ENCODE data around the gene UPF1.

- TF ChIP-seq, protein P1, sequence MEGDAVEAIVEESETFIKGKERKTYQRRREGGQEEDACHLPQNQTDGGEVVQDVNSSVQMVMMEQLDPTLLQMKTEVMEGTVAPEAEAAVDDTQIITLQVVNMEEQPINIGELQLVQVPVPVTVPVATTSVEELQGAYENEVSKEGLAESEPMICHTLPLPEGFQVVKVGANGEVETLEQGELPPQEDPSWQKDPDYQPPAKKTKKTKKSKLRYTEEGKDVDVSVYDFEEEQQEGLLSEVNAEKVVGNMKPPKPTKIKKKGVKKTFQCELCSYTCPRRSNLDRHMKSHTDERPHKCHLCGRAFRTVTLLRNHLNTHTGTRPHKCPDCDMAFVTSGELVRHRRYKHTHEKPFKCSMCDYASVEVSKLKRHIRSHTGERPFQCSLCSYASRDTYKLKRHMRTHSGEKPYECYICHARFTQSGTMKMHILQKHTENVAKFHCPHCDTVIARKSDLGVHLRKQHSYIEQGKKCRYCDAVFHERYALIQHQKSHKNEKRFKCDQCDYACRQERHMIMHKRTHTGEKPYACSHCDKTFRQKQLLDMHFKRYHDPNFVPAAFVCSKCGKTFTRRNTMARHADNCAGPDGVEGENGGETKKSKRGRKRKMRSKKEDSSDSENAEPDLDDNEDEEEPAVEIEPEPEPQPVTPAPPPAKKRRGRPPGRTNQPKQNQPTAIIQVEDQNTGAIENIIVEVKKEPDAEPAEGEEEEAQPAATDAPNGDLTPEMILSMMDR (IDR thresholded peaks at IDR 0.05 in 8 of 11, conservative IDR thresholded peaks at IDR 0.05 in 3 of 11): no peak
- no peak for TF ChIP-seq POLR2A (IDR thresholded peaks at IDR 0.05)
- TF ChIP-seq POLR2AphosphoS5 (IDR thresholded peaks at IDR 0.05): peak in 1 of 3 donors; percentile 24
Measured at GRCh38 chr19:18867199-18867598, 35.4 kb downstream of the UPF1 start.

Measured in spleen (tissue), 7 donors.